ENCODE data around the gene CBX5.

- TF ChIP-seq POLR2A (IDR thresholded peaks at IDR 0.05) (no peak), CTCF (IDR thresholded peaks at IDR 0.05) (no peak), POLR2AphosphoS5 (IDR thresholded peaks at IDR 0.05) (no peak), EP300 (IDR thresholded peaks at IDR 0.05) (no peak)
These were observed 7.7 kb downstream of the CBX5 start for GRCh38 chr12:54272214-54272613.

All from sigmoid colon (tissue), 4 donors.